Vagina (tissue), 2 donors: Measurements from ENCODE around the gene VPS29.

Source experiments
- POLR2A ChIP-seq, 2 donors: fragments of 450-650 bp; IDR thresholded peaks; one replicate each; pipeline ENCODE4 v1.6.1; 2017; ENCODE audit warnings: antibody characterized with exemption in 2 of 2, mild to moderate bottlenecking in 2 of 2, moderate library complexity in 2 of 2
- POLR2AphosphoS5 ChIP-seq, 2 donors: sonication (generic); formaldehyde crosslinking; IDR thresholded peaks; one replicate each; pipeline ENCODE4 v1.9.0; 2017; ENCODE audit warnings: antibody characterized with exemption in 2 of 2, mild to moderate bottlenecking in 2 of 2, low read depth in 1 of 2; ENCODE audit not compliant: insufficient read depth in 1 of 2
- TF ChIP-seq, protein P1 (sequence below), 3 experiments: fragments of 450-650 bp in 2 of 3; fragments of 200-600 bp in 1 of 3; sonication (generic) in 1 of 3; IDR thresholded peaks; one replicate each; pipeline ENCODE4 v1.5.1; 2017 to 2019; ENCODE audit warnings: antibody characterized with exemption in 3 of 3, mild to moderate bottlenecking in 2 of 3, moderate library complexity in 2 of 3

DNA sequence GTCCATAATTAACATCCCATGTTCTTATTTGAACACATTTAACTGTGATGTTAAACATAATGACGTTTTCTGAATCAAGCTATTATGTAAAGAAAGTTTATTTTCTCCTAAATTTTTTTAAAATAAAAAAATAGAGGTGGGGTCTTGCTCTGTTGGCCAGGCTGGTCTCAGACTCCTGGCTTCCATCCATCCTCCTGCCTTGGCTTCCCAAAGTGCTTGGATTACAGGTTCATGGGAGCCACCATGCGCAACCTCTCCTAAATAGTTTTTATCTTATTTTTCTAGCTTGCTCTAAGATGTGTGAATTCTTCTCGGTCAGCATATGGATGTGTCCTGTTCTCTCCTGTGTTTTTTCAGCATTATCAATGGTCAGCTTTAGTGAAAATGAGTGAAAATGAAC, 3.4 kb upstream of the VPS29 start:
- TF ChIP-seq, protein P1, sequence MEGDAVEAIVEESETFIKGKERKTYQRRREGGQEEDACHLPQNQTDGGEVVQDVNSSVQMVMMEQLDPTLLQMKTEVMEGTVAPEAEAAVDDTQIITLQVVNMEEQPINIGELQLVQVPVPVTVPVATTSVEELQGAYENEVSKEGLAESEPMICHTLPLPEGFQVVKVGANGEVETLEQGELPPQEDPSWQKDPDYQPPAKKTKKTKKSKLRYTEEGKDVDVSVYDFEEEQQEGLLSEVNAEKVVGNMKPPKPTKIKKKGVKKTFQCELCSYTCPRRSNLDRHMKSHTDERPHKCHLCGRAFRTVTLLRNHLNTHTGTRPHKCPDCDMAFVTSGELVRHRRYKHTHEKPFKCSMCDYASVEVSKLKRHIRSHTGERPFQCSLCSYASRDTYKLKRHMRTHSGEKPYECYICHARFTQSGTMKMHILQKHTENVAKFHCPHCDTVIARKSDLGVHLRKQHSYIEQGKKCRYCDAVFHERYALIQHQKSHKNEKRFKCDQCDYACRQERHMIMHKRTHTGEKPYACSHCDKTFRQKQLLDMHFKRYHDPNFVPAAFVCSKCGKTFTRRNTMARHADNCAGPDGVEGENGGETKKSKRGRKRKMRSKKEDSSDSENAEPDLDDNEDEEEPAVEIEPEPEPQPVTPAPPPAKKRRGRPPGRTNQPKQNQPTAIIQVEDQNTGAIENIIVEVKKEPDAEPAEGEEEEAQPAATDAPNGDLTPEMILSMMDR (IDR thresholded peaks at IDR 0.05) = no peak
- TF ChIP-seq POLR2AphosphoS5 (IDR thresholded peaks at IDR 0.05; ENCODE audit: insufficient read depth in 1 of 2, low read depth in 1 of 2) (no peak), POLR2A (IDR thresholded peaks at IDR 0.05) (no peak)
